A673 (cell line): ENCODE measurements around the gene PTN. TPM values are rescaled to one million over a fixed set of nuclear protein-coding genes. Genes with fewer than 3 reads are reported as not detected.

Experiments
- BruUV-seq: library from RNA; stranded (reverse); fragments of 400-500 nt; replicated peaks from 2 replicates; lab custom pipeline; 2021; lab: Mats Ljungman, UMichigan
- CTCF ChIA-PET: fragments of 300-600 bp; sonication (Branson Sonifier 250); formaldehyde crosslinking; loops from one replicate; lab custom pipeline; 2022; ENCODE audit warnings: antibody characterized with exemption; lab: Charles Lee
- POLR2A ChIA-PET: fragments of 300-600 bp; sonication (Branson Sonifier 250); formaldehyde crosslinking; loops from one replicate; lab custom pipeline; 2022; ENCODE audit warnings: antibody characterized with exemption; ENCODE audit not compliant: low non-redundant PET; lab: Charles Lee
- DNase-seq: peaks from one replicate; pipeline ENCODE4 v3.0.0-alpha.2; 2015; ENCODE audit warnings: low spot score
- H3K27ac ChIP-seq: fragments of 200-600 bp; sonication (generic); 2 replicates; pipeline ENCODE4 v1.5.1; 2016; ENCODE audit warnings: mixed run types, low read depth, mild to moderate bottlenecking, mixed read lengths, antibody characterized with exemption, low read length; ENCODE audit not compliant: poor library complexity, severe bottlenecking
- H3K27me3 ChIP-seq: fragments of 200-600 bp; sonication (generic); replicated peaks from 2 replicates; pipeline ENCODE4 v1.6.1; 2017; ENCODE audit warnings: mixed run types, low read depth, mild to moderate bottlenecking, mixed read lengths, antibody characterized with exemption, low read length; ENCODE audit not compliant: insufficient read depth, poor library complexity
- H3K36me3 ChIP-seq: fragments of 200-600 bp; sonication (generic); 2 replicates; pipeline ENCODE4 v1.6.1; 2016; ENCODE audit warnings: mixed run types, mild to moderate bottlenecking, mixed read lengths, antibody characterized with exemption, low read length; ENCODE audit not compliant: insufficient read depth, poor library complexity, severe bottlenecking
- H3K4me1 ChIP-seq: fragments of 200-600 bp; sonication (generic); 2 replicates; pipeline ENCODE4 v1.6.1; 2017; ENCODE audit warnings: mixed run types, mild to moderate bottlenecking, mixed read lengths, antibody characterized with exemption, low read length; ENCODE audit not compliant: insufficient read depth, poor library complexity, severe bottlenecking
- H3K4me3 ChIP-seq: fragments of 200-600 bp; sonication (generic); 2 replicates; pipeline ENCODE4 v1.5.1; 2016; ENCODE audit warnings: low read depth, mixed run types, mild to moderate bottlenecking, mixed read lengths, low read length; ENCODE audit not compliant: poor library complexity, severe bottlenecking
- H3K9me3 ChIP-seq: fragments of 200-600 bp; sonication (generic); 2 replicates; pipeline ENCODE4 v1.6.1; 2016; ENCODE audit warnings: mixed run types, low read depth, mild to moderate bottlenecking, mixed read lengths, antibody characterized with exemption, low read length; ENCODE audit not compliant: poor library complexity, severe bottlenecking
- EZH2 ChIP-seq: fragments of 200-600 bp; sonication (generic); IDR thresholded peaks from 2 replicates; pipeline ENCODE4 v1.6.1; 2017; ENCODE audit warnings: borderline replicate concordance, low read depth, mild to moderate bottlenecking, mixed read lengths, antibody characterized with exemption, low read length; ENCODE audit not compliant: poor library complexity, severe bottlenecking
- intact Hi-C: fragments of 100-400 bp; cut with micrococcal nuclease; formaldehyde crosslinking; loops from one replicate; pipeline ENCODE4 v1.10.0; 2022; ENCODE audit not compliant: unreplicated experiment
- total RNA-seq: library from RNA; stranded (reverse); gene quantifications from 2 replicates; pipeline ENCODE4 v1.2.3, GENCODE V29; 2021
- TF ChIP-seq, protein P1 (sequence below): fragments of 300-800, 200-600 bp; sonication (generic); conservative IDR thresholded peaks from 2 replicates; pipeline ENCODE4 v1.5.1; 2017; ENCODE audit warnings: low read depth, mild to moderate bottlenecking, antibody characterized with exemption, low read length, moderate library complexity, mixed read lengths

PTN gene
- total RNA-seq, 1 experiment from 2014 or later, result 0.41 TPM

GRCh38 chr7:137306748-137307147 is 36.8 kb downstream of the PTN start:
- TF ChIP-seq, protein P1, sequence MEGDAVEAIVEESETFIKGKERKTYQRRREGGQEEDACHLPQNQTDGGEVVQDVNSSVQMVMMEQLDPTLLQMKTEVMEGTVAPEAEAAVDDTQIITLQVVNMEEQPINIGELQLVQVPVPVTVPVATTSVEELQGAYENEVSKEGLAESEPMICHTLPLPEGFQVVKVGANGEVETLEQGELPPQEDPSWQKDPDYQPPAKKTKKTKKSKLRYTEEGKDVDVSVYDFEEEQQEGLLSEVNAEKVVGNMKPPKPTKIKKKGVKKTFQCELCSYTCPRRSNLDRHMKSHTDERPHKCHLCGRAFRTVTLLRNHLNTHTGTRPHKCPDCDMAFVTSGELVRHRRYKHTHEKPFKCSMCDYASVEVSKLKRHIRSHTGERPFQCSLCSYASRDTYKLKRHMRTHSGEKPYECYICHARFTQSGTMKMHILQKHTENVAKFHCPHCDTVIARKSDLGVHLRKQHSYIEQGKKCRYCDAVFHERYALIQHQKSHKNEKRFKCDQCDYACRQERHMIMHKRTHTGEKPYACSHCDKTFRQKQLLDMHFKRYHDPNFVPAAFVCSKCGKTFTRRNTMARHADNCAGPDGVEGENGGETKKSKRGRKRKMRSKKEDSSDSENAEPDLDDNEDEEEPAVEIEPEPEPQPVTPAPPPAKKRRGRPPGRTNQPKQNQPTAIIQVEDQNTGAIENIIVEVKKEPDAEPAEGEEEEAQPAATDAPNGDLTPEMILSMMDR, result no peak
- CTCF ChIA-PET, result no interaction called here
- POLR2A ChIA-PET, result no interaction called here

DNA sequence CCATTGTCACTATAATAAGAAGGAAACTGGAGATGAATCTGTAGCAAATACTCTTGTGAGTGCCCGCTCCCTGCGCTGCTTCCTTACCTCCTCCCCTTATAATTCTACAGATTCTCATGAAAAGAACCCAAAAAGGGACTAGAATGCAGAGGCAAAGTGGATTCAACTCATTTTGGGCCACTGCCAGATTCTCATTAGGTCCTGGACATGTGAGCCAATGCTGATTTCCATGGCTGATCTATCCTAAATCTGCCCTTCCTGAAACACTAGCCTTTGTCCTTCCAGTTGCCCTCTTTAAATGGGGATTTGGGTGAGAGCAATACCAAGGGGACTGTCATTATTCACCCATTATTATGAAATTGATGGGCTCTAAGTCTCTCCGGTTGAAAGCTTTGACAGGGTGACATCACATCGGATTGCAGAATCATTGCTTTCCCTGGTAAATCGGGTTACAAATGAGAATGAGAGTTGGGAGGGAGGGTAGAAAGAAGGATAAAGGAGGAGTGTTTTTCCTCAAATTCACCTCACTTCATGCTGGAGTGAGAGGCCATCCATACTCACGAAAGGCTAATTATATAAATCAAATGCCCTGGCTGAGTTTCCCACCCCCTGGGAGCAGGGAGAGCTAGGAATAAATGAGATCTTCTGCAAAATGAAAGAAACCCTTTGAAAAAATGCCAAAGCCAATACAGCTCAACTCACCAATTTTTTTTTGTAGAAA is 37.5 kb downstream of the PTN start:
- no peaks in the 10 kb centered on the region for H3K4me1 ChIP-seq
- POLR2A ChIA-PET, result no interaction called here
- TF ChIP-seq, protein P1, result no peak
- TF ChIP-seq EZH2, result no peak
- no peaks in the 10 kb centered on the region for H3K9me3 ChIP-seq
- no peaks in the 10 kb centered on the region for H3K36me3 ChIP-seq
- no peak for DNase-seq
- H3K4me3 ChIP-seq, result no peak overlapping the region
- CTCF ChIA-PET, result no interaction called here
- no peak overlapping the region for H3K27ac ChIP-seq
- intact Hi-C loops, result no loop called here
- no TSS peak for BruUV-seq
- no peaks in the 10 kb centered on the region for H3K27me3 ChIP-seq

More at GRCh38 chr7:137306748-137307147, 36.8 kb downstream of the PTN start:
- Histone ChIP-seq H3K27ac (no peak overlapping the region), H3K36me3 (no peaks in the 10 kb centered on the region), H3K4me3 (no peak overlapping the region), H3K4me1 (no peaks in the 10 kb centered on the region), H3K9me3 (no peaks in the 10 kb centered on the region), H3K27me3 (no peaks in the 10 kb centered on the region)
- BruUV-seq, result no TSS peak
- intact Hi-C loops, result no loop called here
- DNase-seq, result no peak

GRCh38 chr7:137304624-137305235 is 38.8 kb downstream of the PTN start:
- intact Hi-C loops, result no loop called here
- no TSS peak for BruUV-seq
- no peak for DNase-seq

More at GRCh38 chr7:137304624-137305235, 38.8 kb downstream of the PTN start:
- H3K27me3 ChIP-seq, result no peaks in the 10 kb centered on the region
- TF ChIP-seq EZH2, result no peak
- TF ChIP-seq, protein P1, result no peak
- no peaks in the 10 kb centered on the region for H3K9me3 ChIP-seq
- no peaks in the 10 kb centered on the region for H3K4me1 ChIP-seq
- POLR2A ChIA-PET, result no interaction called here
- no peaks in the 10 kb centered on the region for H3K36me3 ChIP-seq
- no peak overlapping the region for H3K27ac ChIP-seq
- CTCF ChIA-PET, result no interaction called here
- H3K4me3 ChIP-seq, result no peak overlapping the region
